ENCODE data around the gene PPP2R5E. TPM values are rescaled to one million over a fixed set of nuclear protein-coding genes. Genes with fewer than 3 reads are reported as not detected.

PPP2R5E gene
- total and polyA plus RNA-seq, 9 donors = 9.3 to 44.1 (median 35.5) TPM

GRCh38 chr14:63394432-63394831 is 148.7 kb downstream of the PPP2R5E start:
- TF ChIP-seq POLR2A (IDR thresholded peaks at IDR 0.05) (no peak), CTCF (IDR thresholded peaks at IDR 0.05) (no peak), EP300 (IDR thresholded peaks at IDR 0.05) (no peak)
- H3K9me3 ChIP-seq = no peaks in the 10 kb centered on the region
- no peak for DNase-seq
- WGBS, 3 donors = 83 to 90% (median 85%) methylated on average over 2 of the region's 2 CpGs
- no peaks in the 10 kb centered on the region for H3K27me3 ChIP-seq
- no peak overlapping the region for H3K4me3 ChIP-seq
- intact Hi-C loops (cut with DNase I) = loop anchor here in 2 of 4 donors (10.0 kb wide), 2 partner anchors 150 to 220 kb away; partner anchors contain the start of gene PPP2R5E (in 2 of the 2)
- no peak overlapping the region for H3K27ac ChIP-seq
- H3K4me1 ChIP-seq (ENCODE audit: insufficient read depth) = no peaks in the 10 kb centered on the region
- no peaks in the 10 kb centered on the region for H3K36me3 ChIP-seq

GRCh38 chr14:63393012-63393411 is 150.2 kb downstream of the PPP2R5E start:
- H3K9me3 ChIP-seq = no peaks in the 10 kb centered on the region
- H3K27me3 ChIP-seq = no peaks in the 10 kb centered on the region
- no peaks in the 10 kb centered on the region for H3K36me3 ChIP-seq
- TF ChIP-seq POLR2A (IDR thresholded peaks at IDR 0.05) (no peak), CTCF (IDR thresholded peaks at IDR 0.05) (no peak), EP300 (IDR thresholded peaks at IDR 0.05) (no peak)
- DNase-seq = no peak
- 74 to 76% (median 74%) methylated on average over 2 of the region's 2 CpGs for WGBS, 3 donors
- H3K27ac ChIP-seq = no peak overlapping the region
- no peak overlapping the region for H3K4me3 ChIP-seq
- intact Hi-C loops (cut with DNase I) = loop anchor here in 2 of 4 donors (10.0 kb wide), 2 partner anchors 152 to 222 kb away; partner anchors contain the start of gene PPP2R5E (in 2 of the 2)
- H3K4me1 ChIP-seq (ENCODE audit: insufficient read depth) = no peaks in the 10 kb centered on the region

- no peaks in the 10 kb centered on the region for H3K4me1 ChIP-seq (ENCODE audit: insufficient read depth)
- H3K36me3 ChIP-seq = no peaks in the 10 kb centered on the region
- no peak overlapping the region for H3K27ac ChIP-seq
- 38 to 39% (median 38%) methylated on average over 1 of the region's 1 CpG for WGBS, 3 donors
- H3K4me3 ChIP-seq = no peak overlapping the region
- H3K27me3 ChIP-seq = no peaks in the 10 kb centered on the region
- intact Hi-C loops (cut with DNase I) = loop anchor here in 2 of 4 donors (10.0 kb wide), 2 partner anchors 153 to 223 kb away; partner anchors contain the start of gene PPP2R5E (in 2 of the 2)
- TF ChIP-seq CTCF (IDR thresholded peaks at IDR 0.05) = no peak
- TF ChIP-seq EP300 (IDR thresholded peaks at IDR 0.05) = no peak
- no peak for TF ChIP-seq POLR2A (IDR thresholded peaks at IDR 0.05)
- no peak for DNase-seq
- H3K9me3 ChIP-seq = no peaks in the 10 kb centered on the region
These were observed 150.9 kb downstream of the PPP2R5E start for GRCh38 chr14:63392236-63392635.

GRCh38 chr14:63388766-63389431 is 154.3 kb downstream of the PPP2R5E start:
- 50 to 53% (median 51%) methylated on average over 8 of the region's 8 CpGs for WGBS, 3 donors
- Histone ChIP-seq H3K9me3 (no peaks in the 10 kb centered on the region), H3K27me3 (no peaks in the 10 kb centered on the region), H3K27ac (no peak overlapping the region), H3K4me1 (ENCODE audit: insufficient read depth) (no peaks in the 10 kb centered on the region), H3K4me3 (no peak overlapping the region), H3K36me3 (no peaks in the 10 kb centered on the region)
- TF ChIP-seq EP300 (IDR thresholded peaks at IDR 0.05) = no peak
- TF ChIP-seq POLR2A (IDR thresholded peaks at IDR 0.05) = no peak
- TF ChIP-seq CTCF (IDR thresholded peaks at IDR 0.05) = peak; percentile 35 to 71 (median 51)
- intact Hi-C loops (cut with DNase I) = loop anchor here in 2 of 4 donors (5.0 to 10.0 kb wide), 2 partner anchors 153 to 156 kb away; partner anchors contain the start of gene PPP2R5E (in 2 of the 2)
- peak; percentile 33 to 75 (median 62) for DNase-seq

All from ovary (tissue), 9 donors.